Esophagus muscularis mucosa (tissue), 4 donors: ENCODE measurements around the gene DCST2.

ENCODE experiments used
- CTCF ChIP-seq, 3 experiments: fragments of 200-600 bp in 2 of 3; fragments of 450-650 bp in 1 of 3; sonication (generic) in 2 of 3; IDR thresholded peaks; one replicate each; pipeline ENCODE4 v1.5.1; 2017 to 2019; ENCODE audit warnings: antibody characterized with exemption in 3 of 3, mild to moderate bottlenecking in 2 of 3, moderate library complexity in 1 of 3
- EP300 ChIP-seq: sonication (generic); formaldehyde crosslinking; IDR thresholded peaks from one replicate; pipeline ENCODE4 v1.6.1; 2017; ENCODE audit warnings: antibody characterized with exemption
- POLR2A ChIP-seq: fragments of 450-650 bp; IDR thresholded peaks from one replicate; pipeline ENCODE4 v1.6.1; 2017; ENCODE audit warnings: antibody characterized with exemption, moderate library complexity, mild to moderate bottlenecking, low read depth
- POLR2AphosphoS5 ChIP-seq, 2 donors: sonication (generic); formaldehyde crosslinking; IDR thresholded peaks; one replicate each; pipeline ENCODE4 v1.6.1; 2017; ENCODE audit warnings: antibody characterized with exemption in 2 of 2

DNA sequence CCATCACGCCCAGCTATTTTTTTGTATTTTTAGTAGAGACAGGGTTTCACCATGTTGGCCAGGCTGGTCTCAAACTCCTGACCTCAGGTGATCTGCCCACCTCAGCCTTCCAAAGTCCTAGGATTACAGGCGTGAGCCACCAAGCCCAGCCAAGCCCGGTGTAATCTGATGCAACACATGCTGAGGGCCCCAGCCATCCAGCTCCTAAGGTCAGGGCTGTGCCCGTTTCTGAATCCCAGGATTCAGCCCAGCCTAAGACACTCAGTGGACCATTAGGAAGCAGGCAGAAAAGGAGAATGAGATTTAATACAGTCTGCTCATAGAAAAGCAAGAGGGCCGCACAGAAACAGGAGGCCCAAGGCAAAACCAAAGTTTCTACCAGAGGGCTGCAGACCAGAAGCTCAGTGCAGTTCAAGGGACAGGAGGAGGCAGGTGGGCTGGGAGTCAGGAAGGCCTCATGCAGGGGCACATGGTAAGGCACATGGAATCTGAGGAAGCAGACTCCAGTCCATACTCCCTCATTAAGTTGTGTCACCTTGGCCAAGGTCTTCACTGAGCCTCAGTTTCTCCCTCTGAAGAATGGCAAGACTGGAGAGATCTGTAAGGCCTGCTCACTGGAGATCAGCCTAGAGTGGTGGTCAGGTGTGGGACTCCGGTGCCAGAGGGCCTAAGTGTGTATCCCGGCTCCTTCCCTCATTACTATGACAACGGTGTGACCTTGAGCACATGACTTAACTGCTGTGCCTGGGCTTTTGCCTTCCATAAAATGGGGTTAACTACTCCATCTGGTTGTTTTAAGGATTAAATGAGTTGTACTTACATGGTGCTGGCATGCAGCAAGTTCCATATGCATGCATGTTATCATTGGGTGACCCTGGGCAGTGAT, 15.1 kb upstream of the DCST2 start:
- no peak for TF ChIP-seq CTCF (IDR thresholded peaks at IDR 0.05)
- TF ChIP-seq POLR2A: no peak
- TF ChIP-seq EP300: no peak
- TF ChIP-seq POLR2AphosphoS5 (IDR thresholded peaks at IDR 0.05): no peak
